NCI-H1105 (cell line): Measurements from ENCODE around the gene SETD1A.
A peak's percentile ranks its signal among the peaks of the same experiment; 100 is the strongest.

ENCODE experiments used
- DNase-seq: peaks from one replicate; lab custom pipeline; 2025; lab: John Stamatoyannopoulos, UW

SETD1A gene

GRCh38 chr16:30957456-30958174 lies at the start of gene SETD1A:
Gene SETD1A, plus strand, starts transcription at chr16:30957754. Its CDS starts 978 bp downstream, at chr16:30958732.
- peak; percentile 94 for DNase-seq

- DNase-seq: no peak
These were observed 47.0 kb upstream of the SETD1A start for GRCh38 chr16:30910427-30911029.

DNA sequence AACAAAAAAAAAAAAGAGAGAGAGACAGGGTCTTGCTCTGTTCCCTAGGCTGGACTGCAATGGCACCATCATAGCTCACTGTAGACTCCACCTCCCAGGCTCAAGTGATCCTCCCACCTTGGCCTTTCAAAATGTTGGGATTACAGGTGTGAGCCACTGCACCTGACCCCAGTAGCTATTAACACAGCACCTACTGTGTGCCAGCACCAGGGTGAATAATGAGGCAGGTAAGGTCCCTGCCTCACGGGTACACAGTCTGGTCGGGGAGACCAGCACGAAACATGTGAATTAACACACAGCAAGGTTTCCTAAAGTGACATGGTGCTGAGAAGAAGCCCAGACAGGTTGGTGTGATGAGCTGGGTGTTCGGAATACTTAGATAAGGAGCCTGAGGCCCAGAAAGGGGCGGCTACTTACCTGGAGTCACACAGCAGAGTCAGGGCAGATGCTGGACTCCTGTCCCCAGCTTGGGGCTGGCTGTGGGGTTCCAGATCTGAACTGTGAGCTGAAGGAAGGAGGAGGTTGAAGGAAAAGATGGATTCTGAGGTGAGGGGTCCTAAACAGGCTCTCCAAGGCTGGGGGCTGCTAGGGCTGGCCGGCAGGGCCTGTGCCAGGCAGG lies 44.7 kb upstream of the SETD1A start:
- no peak for DNase-seq

- no peak for DNase-seq
These were observed 42.7 kb upstream of the SETD1A start for GRCh38 chr16:30914830-30915229.

- no peak for DNase-seq
These were observed 38.9 kb upstream of the SETD1A start for GRCh38 chr16:30918614-30919013.

GRCh38 chr16:30920891-30921290 lies 36.7 kb upstream of the SETD1A start:
- no peak for DNase-seq

DNA sequence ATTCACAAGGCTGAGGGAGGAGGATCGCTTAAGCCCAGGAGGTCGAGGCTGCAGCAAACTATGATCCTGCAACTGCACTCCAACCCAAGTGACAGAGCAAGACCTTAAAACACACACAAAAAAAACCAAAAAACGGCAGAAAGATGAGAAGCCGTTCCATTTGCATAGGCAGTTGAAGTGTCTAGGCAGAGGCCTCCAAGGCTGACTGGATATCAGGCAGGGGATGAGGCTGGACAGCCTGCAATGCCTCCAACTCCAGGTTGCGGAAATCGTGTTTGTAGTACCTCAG lies 36.2 kb upstream of the SETD1A start:
- no peak for DNase-seq

DNA sequence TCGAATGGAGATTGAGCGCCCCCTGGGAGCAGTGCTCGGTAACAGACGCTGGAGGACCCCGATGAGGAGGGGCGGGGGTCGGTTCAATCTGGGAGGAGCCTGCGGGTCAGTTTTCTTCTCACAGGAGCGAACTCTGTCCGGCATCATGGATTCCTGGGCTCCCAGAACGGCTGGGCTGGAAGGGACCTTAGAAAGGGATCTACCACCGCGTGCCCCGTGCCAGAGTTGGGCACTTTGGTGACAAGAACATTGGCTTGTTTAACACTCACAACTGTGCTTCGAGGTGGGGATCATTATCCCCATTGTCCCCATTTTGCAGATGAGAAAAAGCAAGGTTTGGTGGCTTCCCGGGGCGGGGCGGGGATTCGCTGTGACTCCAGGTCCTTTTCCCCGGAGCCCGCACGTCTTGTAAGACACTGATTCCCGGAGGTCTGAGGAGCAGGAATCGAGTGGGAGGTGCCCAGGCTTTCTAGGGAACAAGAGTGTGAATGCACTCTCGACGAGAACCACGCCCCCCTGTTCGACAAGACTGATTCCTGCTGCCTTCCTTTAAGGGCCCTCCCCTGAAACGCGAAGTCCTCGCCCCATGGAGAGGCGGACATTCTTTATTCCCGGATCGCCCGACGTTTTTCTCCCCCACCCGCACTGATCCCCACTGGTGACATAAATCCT lies 35.7 kb upstream of the SETD1A start:
- DNase-seq: peak; percentile 91

DNA sequence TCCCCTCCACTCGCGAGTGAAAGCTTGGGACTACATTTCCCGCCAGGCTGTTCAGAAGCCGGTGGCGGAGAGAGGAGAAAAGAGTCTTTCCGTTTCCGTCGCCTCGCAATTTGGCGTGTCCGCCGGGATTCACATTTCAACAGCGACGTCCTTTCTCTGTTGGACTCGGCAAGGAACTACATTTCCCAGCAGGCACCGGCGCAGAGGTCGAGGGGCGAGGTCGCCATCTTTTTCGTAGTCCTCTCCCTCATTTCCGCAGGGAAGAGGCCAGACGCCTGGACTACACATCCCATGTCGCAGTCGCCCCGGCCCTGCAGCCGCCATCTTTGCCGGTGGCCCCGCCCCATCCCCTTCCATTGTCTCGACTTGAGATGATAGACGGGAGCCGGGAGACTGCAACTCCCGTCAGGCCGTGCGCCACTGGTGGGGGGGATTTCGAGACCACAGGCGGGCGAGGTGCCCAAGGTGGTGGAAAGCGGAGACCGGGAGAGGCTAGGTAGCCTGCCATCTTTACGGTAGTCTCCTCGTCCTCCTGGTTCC lies 35.1 kb upstream of the SETD1A start:
- DNase-seq: peak; percentile 99

GRCh38 chr16:30922960-30923535 lies 34.5 kb upstream of the SETD1A start:
- DNase-seq: peak; percentile 98

- no peak for DNase-seq
These were observed 33.9 kb upstream of the SETD1A start, which contains the start of gene FBXL19 for GRCh38 chr16:30923554-30924075. Gene FBXL19, plus strand, starts transcription at chr16:30923572. Its CDS starts 2,183 bp downstream, at chr16:30925755.

GRCh38 chr16:30924076-30924912 lies 33.3 kb upstream of the SETD1A start:
- DNase-seq: no peak

GRCh38 chr16:30924913-30925631 lies 32.5 kb upstream of the SETD1A start:
- no peak for DNase-seq

GRCh38 chr16:30925632-30925987 lies 31.9 kb upstream of the SETD1A start:
- DNase-seq: no peak

GRCh38 chr16:30925995-30926811 lies 31.4 kb upstream of the SETD1A start:
- no peak for DNase-seq

GRCh38 chr16:30926937-30927788 lies 30.4 kb upstream of the SETD1A start:
- DNase-seq: no peak

- DNase-seq: peak; percentile 93
These were observed 29.7 kb upstream of the SETD1A start for GRCh38 chr16:30927789-30928378.

GRCh38 chr16:30928390-30928789 lies 29.2 kb upstream of the SETD1A start:
- no peak for DNase-seq
